Measurements from ENCODE around the gene IPPK. TPM values are rescaled to one million over a fixed set of nuclear protein-coding genes. Genes with fewer than 3 reads are reported as not detected.

IPPK gene
- total and polyA plus RNA-seq, 2 of the 8 experiments (the other 6 are each of a cell fraction or from before 2014, with no cell fraction given) = 10.5 to 13.6 TPM

- Histone ChIP-seq H3K23me2 (ENCODE audit: low read depth, low read length) (no peaks in the 10 kb centered on the region), H3K4me2 (ENCODE audit: insufficient read depth in 1 of 2, low read depth in 2 of 2, low read length in 2 of 2) (no peak overlapping the region), H3K9ac (replicated peaks in 1 of 4; ENCODE audit: extremely low read depth in 1 of 4, low read depth in 3 of 4, low read length in 3 of 4) (no peak overlapping the region), H3K4me1 (replicated peaks in 1 of 4; ENCODE audit: control insufficient read depth in 3 of 4, insufficient read depth in 4 of 4, low read length in 3 of 4) (no peaks in the 10 kb centered on the region), H2BK5ac (ENCODE audit: low read depth, low read length) (no peak overlapping the region), H3K79me1 (ENCODE audit: low read depth, low read length) (no peaks in the 10 kb centered on the region), H3K23ac (ENCODE audit: insufficient read length) (no peak overlapping the region), H3K27ac (ENCODE audit: low read depth, low read length) (no peak overlapping the region), H2AK5ac (ENCODE audit: low read depth, low read length) (no peak overlapping the region), H3K36me3 (ENCODE audit: control insufficient read depth in 2 of 4, insufficient read depth in 4 of 4, low read length in 3 of 4) (no peaks in the 10 kb centered on the region), H2AFZ (ENCODE audit: low read length) (no peak overlapping the region), H3K14ac (ENCODE audit: insufficient read length) (no peak overlapping the region), H4K91ac (replicated peaks; ENCODE audit: insufficient read length, low read length) (no peak overlapping the region), H3K27me3 (replicated peaks in 1 of 4; ENCODE audit: control insufficient read depth in 3 of 4, extremely low read depth in 1 of 4, insufficient read depth in 3 of 4, low read length in 3 of 4) (no peaks in the 10 kb centered on the region), H4K5ac (ENCODE audit: insufficient read length, low read depth, low read length) (no peak overlapping the region), H3K4me3 (ENCODE audit: extremely low read depth in 1 of 4, insufficient read depth in 2 of 4, low read depth in 3 of 4, low read length in 4 of 4) (no peak overlapping the region), H2BK15ac (ENCODE audit: low read length) (no peak overlapping the region), H3K9me3 (ENCODE audit: insufficient read depth in 2 of 2, low read depth in 1 of 2, low read length in 1 of 2) (no peaks in the 10 kb centered on the region), H3K79me2 (ENCODE audit: control insufficient read depth in 1 of 2, insufficient read depth in 2 of 2, low read length in 2 of 2) (no peaks in the 10 kb centered on the region), H4K8ac (ENCODE audit: extremely low read depth, insufficient read depth, low read length) (no peak overlapping the region), H3K4ac (replicated peaks; ENCODE audit: insufficient read length, low read depth, low read length) (no peak overlapping the region), H2BK12ac (ENCODE audit: low read depth, low read length) (no peak overlapping the region), H3K56ac (replicated peaks; ENCODE audit: insufficient read length, low read depth, low read length) (no peak overlapping the region), H2BK120ac (replicated peaks; ENCODE audit: low read depth, low read length) (no peak overlapping the region), H4K20me1 (replicated peaks in 1 of 2; ENCODE audit: control insufficient read depth in 1 of 2, insufficient read depth in 2 of 2, low read length in 2 of 2) (no peaks in the 10 kb centered on the region), H2BK20ac (ENCODE audit: low read length) (no peak overlapping the region), H3K18ac (ENCODE audit: extremely low read depth, low read length) (no peak overlapping the region)
- 90% methylated on average over 3 of the region's 3 CpGs; no CpG with 5 or more reads in 1 of the 2 experiments for WGBS, 2 experiments (ENCODE audit: extremely low coverage in 1 of 2, insufficient coverage in 1 of 2, insufficient read length in 1 of 2, insufficient replicate concordance in 2 of 2, low coverage in 1 of 2, low lambda C conversion rate in 2 of 2, missing lambda C conversion rate in 1 of 2)
- ChIA-PET POLR2A (ENCODE audit: partially characterized antibody) (interaction anchor here (1.0 kb wide), 1 partner anchor 301 kb away, joined by 6 read pairs; no protein-coding TSS in a partner anchor), CTCF (ENCODE audit: partially characterized antibody) (interaction anchor here (1.3 kb wide), 1 partner anchor 452 kb away, joined by 3 read pairs; no protein-coding TSS in a partner anchor)
- DNase-seq (ENCODE audit: low read depth in 1 of 2, low spot score in 2 of 2) (no peak), FAIRE-seq (no peak)
- TF ChIP-seq CREB1 (IDR thresholded peaks at IDR 0.05) = no peak
- no peak for TF ChIP-seq RFX5 (IDR thresholded peaks at IDR 0.05; ENCODE audit: borderline replicate concordance, low read depth, low read length)
- TF ChIP-seq BCL11A (IDR thresholded peaks at IDR 0.05; ENCODE audit: low read depth in 2 of 2, low read length in 2 of 2) = no peak
- no peak for TF ChIP-seq TEAD4 (IDR thresholded peaks at IDR 0.05; ENCODE audit: low read depth, low read length)
- no peak for TF ChIP-seq SUZ12 (IDR thresholded peaks at IDR 0.05; ENCODE audit: low read length)
- no peak for TF ChIP-seq ATF3 (IDR thresholded peaks at IDR 0.05; ENCODE audit: insufficient read depth, low read depth, low read length)
- no peak for TF ChIP-seq SP1 (IDR thresholded peaks at IDR 0.05; ENCODE audit: low read depth, low read length)
Observed at GRCh38 chr9:92590377-92590776, 79.6 kb downstream of the IPPK start.

Data from H1 (cell line).